HepG2 (cell line): ENCODE results near the gene ANO4. TPM values are rescaled to one million over a fixed set of nuclear protein-coding genes. Genes with fewer than 3 reads are reported as not detected.

Experiments used
- ATAC-seq: fragments of 200-7000 bp; cut with Tn5 transposase; 3 replicates; pipeline ENCODE4 v1.9.1; 2020; ENCODE audit warnings: mild to moderate bottlenecking, moderate library complexity
- BruUV-seq: library from RNA; stranded (reverse); fragments of 400-500 nt; replicated peaks from 2 replicates; lab custom pipeline; 2021; lab: Mats Ljungman, UMichigan
- CTCF ChIA-PET: fragments of 300-600 bp; formaldehyde crosslinking; extraction: SDS; loops from one replicate; lab custom pipeline; 2021; ENCODE audit warnings: low total read pairs, inconsistent platforms, low intra/inter-chr PET ratio; lab: Yijun Ruan, JAX
- POLR2A ChIA-PET: fragments of 350-600 bp; sonication (Branson Sonifier 250); formaldehyde crosslinking; loops from one replicate; lab custom pipeline; 2020; ENCODE audit warnings: antibody characterized with exemption, inconsistent platforms; lab: Yijun Ruan, JAX
- DNase-seq: peaks from one replicate; pipeline ENCODE4 v3.0.0-alpha.2; 2015; ENCODE audit warnings: low spot score
- FAIRE-seq: peaks from 3 replicates; lab custom pipeline; 2011; peaks lifted over from hg19 to GRCh38; lab: Jason Lieb, UNC
- H2AFZ ChIP-seq: one replicate; pipeline ENCODE4 v1.6.1; 2011; ENCODE audit warnings: low read length, inconsistent platforms
- H3K27ac ChIP-seq: fragments of 300-600 bp; 3 replicates; pipeline ENCODE4 v1.8.0; 2011; ENCODE audit warnings: mixed run types, mild to moderate bottlenecking, mixed read lengths, low read length, inconsistent platforms; ENCODE audit not compliant: insufficient read depth; ENCODE audit errors: extremely low read length
- H3K27me3 ChIP-seq, 2 experiments: fragments of 200-600 bp in 1 of 2; 2 replicates in 1 of 2; 3 replicates in 1 of 2; pipeline versions ENCODE4 v1.6.0 to v1.8.0; 2011; ENCODE audit warnings: low read length in 2 of 2, mild to moderate bottlenecking in 2 of 2, moderate library complexity in 2 of 2, inconsistent platforms in 1 of 2; ENCODE audit not compliant: insufficient read depth in 2 of 2, control insufficient read depth in 1 of 2
- H3K36me3 ChIP-seq, 2 experiments: fragments of 200-600 bp in 1 of 2; replicated peaks in 1 of 2; 2 replicates in 1 of 2; 3 replicates in 1 of 2; pipeline versions ENCODE4 v1.5.1 to v1.8.0; 2011; ENCODE audit warnings: low read length in 2 of 2, inconsistent platforms in 1 of 2; ENCODE audit not compliant: insufficient read depth in 2 of 2, control insufficient read depth in 1 of 2
- H3K4me1 ChIP-seq: 2 replicates; pipeline ENCODE4 v1.5.1; 2012; ENCODE audit warnings: low read length, inconsistent platforms; ENCODE audit not compliant: insufficient read depth
- H3K4me2 ChIP-seq: 2 replicates; pipeline ENCODE4 v1.6.0; 2011; ENCODE audit warnings: low read depth, low read length, inconsistent platforms
- H3K4me3 ChIP-seq, 3 experiments: fragments of 200-600 bp in 1 of 3; sonication (generic), shearing (Covaris generic) in 1 of 3; replicated peaks in 1 of 3; 2 replicates each; pipeline ENCODE4 v1.5.1; 2011 to 2016; ENCODE audit warnings: low read length in 3 of 3, inconsistent platforms in 2 of 3, low read depth in 2 of 3, mild to moderate bottlenecking in 2 of 3, control low read depth in 1 of 3, mixed read lengths in 1 of 3; ENCODE audit not compliant: insufficient read depth in 1 of 3
- H3K79me2 ChIP-seq: one replicate; pipeline ENCODE4 v1.6.1; 2011; ENCODE audit warnings: low read length, inconsistent platforms; ENCODE audit not compliant: insufficient read depth
- H3K9ac ChIP-seq: 2 replicates; pipeline ENCODE4 v1.6.0; 2011; ENCODE audit warnings: mild to moderate bottlenecking, low read depth, low read length, inconsistent platforms; ENCODE audit not compliant: insufficient read depth
- H3K9me3 ChIP-seq: 2 replicates; pipeline ENCODE4 v1.5.1; 2012; ENCODE audit warnings: mild to moderate bottlenecking, low read length
- H4K20me1 ChIP-seq: 2 replicates; pipeline ENCODE4 v1.6.0; 2011; ENCODE audit warnings: inconsistent platforms, mild to moderate bottlenecking, low read length, moderate library complexity; ENCODE audit not compliant: insufficient read depth
- BRCA1 ChIP-seq: sonication (generic); formaldehyde crosslinking; IDR thresholded peaks from 2 replicates; pipeline ENCODE4 v1.4.0; 2020; ENCODE audit warnings: missing genetic modification reagents
- ETV6 ChIP-seq: sonication (generic); formaldehyde crosslinking; conservative IDR thresholded peaks from 2 replicates; pipeline ENCODE4 v1.4.0; 2020; ENCODE audit warnings: missing genetic modification reagents
- MAFG ChIP-seq: sonication (generic); formaldehyde crosslinking; IDR thresholded peaks from 2 replicates; pipeline ENCODE4 v1.5.1; 2020; ENCODE audit warnings: mild to moderate bottlenecking, missing genetic modification reagents
- NCOR1 ChIP-seq: fragments of 200-600 bp; sonication (generic); IDR thresholded peaks from 2 replicates; pipeline ENCODE4 v1.7.0; 2017; ENCODE audit warnings: antibody characterized with exemption, low read length, borderline replicate concordance
- RERE ChIP-seq: IDR thresholded peaks from 2 replicates; pipeline ENCODE4 v1.6.1; 2016; ENCODE audit warnings: low read depth, missing genetic modification reagents, missing compliant biosample characterization
- ZBTB7A ChIP-seq: sonication (generic); formaldehyde crosslinking; IDR thresholded peaks from 2 replicates; pipeline ENCODE4 v1.8.0; 2022; ENCODE audit warnings: mild to moderate bottlenecking, missing genetic modification reagents
- ZNF879 ChIP-seq: sonication (generic); formaldehyde crosslinking; IDR thresholded peaks from 2 replicates; pipeline ENCODE4 v1.8.1; 2023; ENCODE audit warnings: missing genetic modification reagents
- WGBS: methylation state at CpG from one replicate; pipeline ENCODE4 v1.1.6; 2017; ENCODE audit warnings: low lambda C conversion rate; 5-methylcytosine and 5-hydroxymethylcytosine counted together
- in situ Hi-C: cut with HindIII; loops from 2 replicates; pipeline ENCODE4 v1.10.0; 2017; ENCODE audit warnings: low pct_unique_long_range_greater_than_20kb; ENCODE audit not compliant: extremely low pct_ligation_motif_present
- intact Hi-C: fragments of 100-400 bp; cut with micrococcal nuclease; formaldehyde crosslinking; loops from one replicate; pipeline ENCODE4 v1.10.0; 2022; ENCODE audit not compliant: unreplicated experiment
- polyA plus RNA-seq, 8 experiments: library from polyadenylated mRNA; depleted of rRNA in 3 of 8; stranded (reverse) in 7 of 8; unstranded in 1 of 8; fragments of >200 nt; fragmentation: Illumina TruSeq in 4 of 8; extraction: Trizol in 4 of 8; gene quantifications; 2 replicates each; pipeline versions ENCODE4 v1.2.1 to v1.2.3, GENCODE V29; 2011 to 2016; ENCODE audit warnings: low read depth in 4 of 8, missing spikeins in 1 of 8, mixed read lengths in 1 of 8; ENCODE audit not compliant: insufficient read depth in 1 of 8
- total RNA-seq, 5 experiments: library from RNA; depleted of rRNA; stranded (reverse); fragments of >200 nt; fragmentation: Illumina TruSeq; extraction: Trizol; gene quantifications; 2 replicates each; pipeline ENCODE4 v1.2.3, GENCODE V29; 2016; ENCODE audit warnings: low read depth in 1 of 5

ANO4 gene
- total and polyA plus RNA-seq, 2 of the 13 experiments (the other 11 are each of a cell fraction or from before 2014, with no cell fraction given) = not detected

- no TSS peak for BruUV-seq
- intact Hi-C loops (no loop called here), in situ Hi-C loops (no loop called here)
- no peaks in the 10 kb centered on the region for H4K20me1 ChIP-seq
- ChIA-PET POLR2A (no interaction called here), CTCF (no interaction called here)
- no peak overlapping the region for H3K27ac ChIP-seq
- ATAC-seq = no peak
- TF ChIP-seq NCOR1 (no peak), ZNF879 (no peak), ETV6 (CRISPR knock-in tag) (no peak), RERE (CRISPR knock-in tag) (no peak), MAFG (CRISPR knock-in tag) (no peak), BRCA1 (no peak), ZBTB7A (CRISPR knock-in tag) (no peak)
- no peaks in the 10 kb centered on the region for H3K4me1 ChIP-seq
- 6% methylated on average over 3 of the region's 3 CpGs for WGBS
- H2AFZ ChIP-seq = no peak overlapping the region
- no peak for FAIRE-seq
- no peak for DNase-seq
- no peaks in the 10 kb centered on the region for H3K79me2 ChIP-seq
- H3K9me3 ChIP-seq = no peaks in the 10 kb centered on the region
- no peak overlapping the region for H3K9ac ChIP-seq
- no peaks in the 10 kb centered on the region for H3K27me3 ChIP-seq
- no peaks in the 10 kb centered on the region for H3K36me3 ChIP-seq
- no peak overlapping the region for H3K4me3 ChIP-seq
- H3K4me2 ChIP-seq = no peak overlapping the region
Observed at GRCh38 chr12:100851637-100852036, 57.1 kb downstream of the ANO4 start.
